ENCODE measurements around the gene ENOX1.

Gene ENOX1

DNA sequence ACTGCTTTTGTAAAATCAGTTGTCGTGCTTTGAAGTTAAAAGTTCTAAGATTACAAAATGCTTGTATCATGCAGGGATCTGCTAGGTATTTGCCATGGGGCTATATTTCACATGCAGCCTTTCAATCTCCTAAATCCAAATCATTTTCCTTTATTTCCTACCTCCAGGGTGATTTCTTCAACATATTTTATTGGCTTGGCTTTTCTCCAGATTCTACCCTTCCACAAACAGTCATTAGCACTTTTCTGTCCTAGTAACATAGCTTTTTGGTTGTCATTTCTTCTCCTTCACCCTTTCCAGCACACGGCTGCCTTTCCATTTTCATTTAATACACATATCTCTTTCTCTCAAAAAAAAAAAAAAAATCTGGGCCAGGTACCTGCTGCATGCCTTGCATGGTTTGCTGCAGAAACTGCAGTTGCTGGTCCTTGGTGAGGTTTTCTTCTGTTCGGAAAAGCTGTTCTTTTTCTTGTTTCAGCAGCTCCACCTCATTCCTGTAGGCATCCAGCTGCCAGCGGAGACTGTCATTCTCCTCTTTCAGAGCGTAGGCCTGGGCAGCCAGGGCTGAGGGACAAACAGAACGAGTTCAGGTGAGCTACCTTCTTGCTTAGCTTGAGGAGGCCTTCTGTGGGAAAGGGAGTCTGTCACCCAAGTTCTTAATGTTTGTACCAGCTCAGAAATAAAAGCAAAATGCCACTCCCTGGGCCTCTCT, 488.6 kb downstream of the ENOX1 start:
- DNase-seq (ENCODE audit: low read depth) = no peak
- TF ChIP-seq, protein P1, sequence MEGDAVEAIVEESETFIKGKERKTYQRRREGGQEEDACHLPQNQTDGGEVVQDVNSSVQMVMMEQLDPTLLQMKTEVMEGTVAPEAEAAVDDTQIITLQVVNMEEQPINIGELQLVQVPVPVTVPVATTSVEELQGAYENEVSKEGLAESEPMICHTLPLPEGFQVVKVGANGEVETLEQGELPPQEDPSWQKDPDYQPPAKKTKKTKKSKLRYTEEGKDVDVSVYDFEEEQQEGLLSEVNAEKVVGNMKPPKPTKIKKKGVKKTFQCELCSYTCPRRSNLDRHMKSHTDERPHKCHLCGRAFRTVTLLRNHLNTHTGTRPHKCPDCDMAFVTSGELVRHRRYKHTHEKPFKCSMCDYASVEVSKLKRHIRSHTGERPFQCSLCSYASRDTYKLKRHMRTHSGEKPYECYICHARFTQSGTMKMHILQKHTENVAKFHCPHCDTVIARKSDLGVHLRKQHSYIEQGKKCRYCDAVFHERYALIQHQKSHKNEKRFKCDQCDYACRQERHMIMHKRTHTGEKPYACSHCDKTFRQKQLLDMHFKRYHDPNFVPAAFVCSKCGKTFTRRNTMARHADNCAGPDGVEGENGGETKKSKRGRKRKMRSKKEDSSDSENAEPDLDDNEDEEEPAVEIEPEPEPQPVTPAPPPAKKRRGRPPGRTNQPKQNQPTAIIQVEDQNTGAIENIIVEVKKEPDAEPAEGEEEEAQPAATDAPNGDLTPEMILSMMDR (IDR thresholded peaks at IDR 0.05; ENCODE audit: insufficient read depth, low read depth, low read length, missing control alignments) = no peak
- H3K4me3 ChIP-seq (ENCODE audit: low read depth, low read length) = no peak overlapping the region

- TF ChIP-seq, protein P1 (IDR thresholded peaks at IDR 0.05; ENCODE audit: insufficient read depth, low read depth, low read length, missing control alignments) = no peak
These were observed 490.8 kb downstream of the ENOX1 start for GRCh38 chr13:43295825-43296564.

GRCh38 chr13:43295321-43295720, 491.5 kb downstream of the ENOX1 start:
- TF ChIP-seq, protein P1 (IDR thresholded peaks at IDR 0.05; ENCODE audit: insufficient read depth, low read depth, low read length, missing control alignments) = no peak
- no peak overlapping the region for H3K4me3 ChIP-seq (ENCODE audit: low read depth, low read length)
- DNase-seq (ENCODE audit: low read depth) = no peak

More at GRCh38 chr13:43295825-43296564, 490.8 kb downstream of the ENOX1 start:
- H3K4me3 ChIP-seq (ENCODE audit: low read depth, low read length) = no peak overlapping the region
- DNase-seq (ENCODE audit: low read depth) = no peak

GRCh38 chr13:43294412-43294811, 492.4 kb downstream of the ENOX1 start:
- TF ChIP-seq, protein P1 (IDR thresholded peaks at IDR 0.05; ENCODE audit: insufficient read depth, low read depth, low read length, missing control alignments) = no peak

DNA sequence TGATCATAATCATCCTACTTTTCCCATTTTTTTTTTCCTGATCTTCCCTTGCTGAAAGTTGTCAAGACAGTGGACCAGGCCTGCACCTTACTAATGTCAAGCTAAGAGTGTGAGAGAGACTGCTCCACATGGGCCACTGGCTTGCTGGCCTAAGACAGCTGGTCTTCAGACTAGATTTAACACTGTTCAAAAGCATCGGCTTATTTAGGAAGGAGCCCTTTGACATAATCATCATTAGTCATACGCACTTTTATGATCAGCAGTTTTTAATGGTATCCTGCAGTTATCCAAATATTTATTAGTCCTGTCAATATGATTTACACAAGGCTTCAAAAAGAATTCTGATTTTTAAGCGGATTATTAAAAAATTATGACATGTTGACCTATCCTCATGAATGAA, 492.8 kb downstream of the ENOX1 start:
- TF ChIP-seq, protein P1 (IDR thresholded peaks at IDR 0.05; ENCODE audit: insufficient read depth, low read depth, low read length, missing control alignments) = no peak
- no peak for DNase-seq (ENCODE audit: low read depth)
- no peak overlapping the region for H3K4me3 ChIP-seq (ENCODE audit: low read depth, low read length)

More at GRCh38 chr13:43294412-43294811, 492.4 kb downstream of the ENOX1 start:
- H3K4me3 ChIP-seq (ENCODE audit: low read depth, low read length) = no peak overlapping the region
- DNase-seq (ENCODE audit: low read depth) = no peak

DNA sequence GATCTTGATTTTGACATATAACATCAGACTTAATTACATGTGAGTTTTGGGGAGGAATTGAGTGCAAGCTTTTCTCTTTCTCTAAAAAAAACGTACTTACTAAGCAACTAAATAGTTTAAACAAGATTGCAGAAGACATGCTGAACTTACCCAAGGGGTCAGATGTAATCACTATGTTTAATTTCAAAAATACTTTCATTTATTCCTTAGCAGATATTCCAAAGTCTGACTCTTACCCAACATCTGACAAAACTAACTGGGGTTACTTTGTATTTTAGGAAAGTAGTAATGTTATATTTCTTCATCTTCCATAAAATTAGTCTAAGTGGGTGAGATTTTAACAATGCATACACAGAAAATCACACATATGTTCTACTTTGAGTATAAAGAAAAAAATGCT, 493.2 kb downstream of the ENOX1 start:
- DNase-seq (ENCODE audit: low read depth) = no peak
- TF ChIP-seq, protein P1 (IDR thresholded peaks at IDR 0.05; ENCODE audit: insufficient read depth, low read depth, low read length, missing control alignments) = no peak
- H3K4me3 ChIP-seq (ENCODE audit: low read depth, low read length) = no peak overlapping the region
